ENCODE data around the gene NAPA.

- TF ChIP-seq CTCF (IDR thresholded peaks at IDR 0.05) (no peak), POLR2A (IDR thresholded peaks at IDR 0.05) (no peak)
These were observed 22.6 kb upstream of the NAPA start for GRCh38 chr19:47537493-47537892.
